Ovary (tissue), 3 donors: ENCODE measurements around the gene MDM4.
"Not testable (repeated sequence)": the region's sequence is repeated elsewhere in the genome, so short reads cannot be mapped to it uniquely, and the experiment has no call there.

Experiments used
- CTCF ChIP-seq, 3 donors: fragments of 450-650 bp in 2 of 3; fragments of 200-600 bp in 1 of 3; IDR thresholded peaks; one replicate each; pipeline versions ENCODE4 v1.5.1 to v1.8.0; 2016 to 2022; ENCODE audit warnings: antibody characterized with exemption in 3 of 3, mild to moderate bottlenecking in 1 of 3
- POLR2A ChIP-seq: fragments of 450-650 bp; IDR thresholded peaks from one replicate; pipeline ENCODE4 v1.6.1; 2017; ENCODE audit warnings: antibody characterized with exemption, mild to moderate bottlenecking, moderate library complexity
- donor health status: DM: no; HTN: no; CAD: no.

- TF ChIP-seq CTCF (IDR thresholded peaks at IDR 0.05); POLR2A: not testable (repeated sequence)
Observed at GRCh38 chr1:204486513-204487255, 29.5 kb upstream of the MDM4 start.
